Right lung (tissue), 5 donors: ENCODE data around the gene PREX1. TPM values are rescaled to one million over a fixed set of nuclear protein-coding genes. Genes with fewer than 3 reads are reported as not detected.

ENCODE experiments used
- DNase-seq, 2 donors: peaks; one replicate each; pipeline ENCODE4 v3.0.0-alpha.2; 2013
- polyA plus RNA-seq, 5 donors: library from polyadenylated mRNA; unstranded; fragments of 120-200 nt; gene quantifications; one replicate each; pipeline versions ENCODE4 v1.2.1 to v1.2.3, GENCODE V29; 2013; ENCODE audit warnings: inconsistent platforms in 1 of 5, low replicate concordance in 1 of 5; ENCODE audit not compliant: insufficient read length in 5 of 5, insufficient read depth in 1 of 5

The PREX1 gene
- polyA plus RNA-seq, 5 donors, result 17.8 to 29.9 (median 19.7) TPM

DNA sequence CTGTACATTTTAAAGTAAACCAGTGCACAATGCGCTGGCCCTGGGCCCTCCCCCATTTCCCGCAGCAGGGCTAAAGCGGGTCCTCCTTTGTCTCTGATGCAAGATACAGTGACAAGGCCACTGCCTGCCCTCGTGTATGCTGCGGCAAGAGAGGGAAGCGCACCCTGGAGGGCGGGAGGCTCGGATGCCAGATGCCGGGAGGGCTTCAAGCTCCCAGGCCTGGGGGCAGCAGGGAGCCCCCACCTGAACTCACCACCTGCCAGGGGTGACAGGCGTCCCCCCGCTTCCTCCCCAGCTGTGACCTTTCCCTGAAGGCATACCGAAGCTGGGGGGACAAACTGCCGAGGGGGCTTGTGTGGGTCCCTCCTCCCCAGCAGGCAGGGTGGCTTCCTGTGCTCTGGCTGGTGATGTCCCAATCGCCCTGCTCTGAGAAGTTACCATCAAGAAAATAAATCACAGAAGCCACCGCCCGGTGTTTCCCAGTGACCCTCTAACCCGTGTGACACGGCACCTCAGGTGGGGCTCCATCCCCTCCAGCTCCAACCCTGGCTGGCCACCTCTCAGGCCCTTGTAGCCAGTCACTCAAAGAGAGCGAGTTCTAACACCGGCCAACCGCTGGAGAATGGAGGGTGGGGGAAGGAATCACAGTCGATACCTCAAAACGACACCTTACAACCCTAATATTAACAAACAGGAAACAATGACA, 203.3 kb downstream of the PREX1 start:
- DNase-seq, result no peak

DNA sequence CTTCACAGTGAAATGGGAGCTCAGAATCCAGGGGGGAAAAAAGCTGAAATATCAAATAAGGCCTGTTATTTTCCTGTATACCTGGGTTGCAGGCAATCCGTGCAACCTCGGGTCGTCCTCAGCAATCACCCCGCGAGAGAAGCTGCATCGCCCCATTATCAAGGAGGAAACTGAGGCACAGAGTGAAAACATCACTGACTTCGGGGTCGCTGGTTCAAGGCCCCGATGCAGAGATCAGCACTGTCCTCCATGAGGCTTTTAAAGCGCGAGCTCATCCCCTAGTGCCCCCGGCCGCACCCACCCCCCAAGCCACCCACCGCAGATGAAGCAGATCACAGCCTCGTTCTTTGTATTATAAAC, 203.9 kb downstream of the PREX1 start:
- DNase-seq, result no peak

DNA sequence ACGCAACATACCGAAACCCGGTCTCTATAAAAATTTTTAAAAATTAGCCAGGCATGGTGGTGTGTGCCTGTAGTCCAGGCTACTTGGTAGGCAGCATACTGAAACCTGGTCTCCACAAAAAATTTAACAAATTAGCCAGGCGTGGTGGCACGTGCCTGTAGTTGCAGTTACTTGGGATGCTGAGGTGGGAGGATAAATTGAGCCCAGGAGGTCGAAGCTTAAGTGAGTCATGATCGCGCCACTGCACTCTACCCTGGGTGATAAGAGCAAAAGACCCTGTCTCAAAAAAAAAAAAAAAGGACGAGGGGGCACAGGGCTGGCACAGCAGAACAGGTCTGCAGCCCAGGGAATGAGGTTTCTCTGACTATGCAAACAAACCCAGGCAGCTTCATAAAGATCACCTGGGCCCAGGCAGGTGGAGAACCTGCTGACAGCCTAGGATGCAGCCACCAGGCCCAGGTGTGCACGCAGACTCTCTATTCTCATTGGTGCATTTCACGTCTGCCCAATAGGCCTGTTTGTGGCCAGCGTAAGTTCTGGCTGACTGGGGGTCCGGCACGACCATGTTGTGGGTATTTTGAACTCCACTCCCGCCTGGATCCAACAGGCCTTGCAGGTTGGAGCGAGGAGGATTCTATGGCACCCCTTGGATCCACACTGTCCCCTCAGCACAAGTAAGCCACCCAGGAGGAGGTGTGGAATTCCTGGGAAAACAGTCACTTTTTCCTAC, 204.5 kb downstream of the PREX1 start:
- DNase-seq, result no peak

DNA sequence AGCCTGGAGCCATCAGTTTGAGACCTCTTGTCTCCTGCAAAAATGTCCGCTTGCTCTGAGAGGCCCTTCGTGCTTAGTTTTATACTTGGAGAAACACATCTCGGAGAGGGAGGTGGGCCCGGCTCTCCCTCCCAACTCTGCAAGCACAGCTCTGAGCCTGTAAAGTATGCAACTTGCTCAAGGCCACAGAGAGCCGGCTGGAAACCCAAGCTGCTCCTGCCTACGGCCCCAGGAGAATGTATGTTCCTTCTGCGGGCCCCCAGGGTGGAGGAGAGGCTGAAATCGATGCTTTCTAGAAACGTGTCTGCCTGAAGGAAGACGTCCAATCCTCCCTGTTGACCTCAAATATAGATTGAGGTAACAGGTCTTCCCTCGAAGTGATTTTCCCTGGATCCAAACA, 205.4 kb downstream of the PREX1 start:
- DNase-seq, result no peak

DNA sequence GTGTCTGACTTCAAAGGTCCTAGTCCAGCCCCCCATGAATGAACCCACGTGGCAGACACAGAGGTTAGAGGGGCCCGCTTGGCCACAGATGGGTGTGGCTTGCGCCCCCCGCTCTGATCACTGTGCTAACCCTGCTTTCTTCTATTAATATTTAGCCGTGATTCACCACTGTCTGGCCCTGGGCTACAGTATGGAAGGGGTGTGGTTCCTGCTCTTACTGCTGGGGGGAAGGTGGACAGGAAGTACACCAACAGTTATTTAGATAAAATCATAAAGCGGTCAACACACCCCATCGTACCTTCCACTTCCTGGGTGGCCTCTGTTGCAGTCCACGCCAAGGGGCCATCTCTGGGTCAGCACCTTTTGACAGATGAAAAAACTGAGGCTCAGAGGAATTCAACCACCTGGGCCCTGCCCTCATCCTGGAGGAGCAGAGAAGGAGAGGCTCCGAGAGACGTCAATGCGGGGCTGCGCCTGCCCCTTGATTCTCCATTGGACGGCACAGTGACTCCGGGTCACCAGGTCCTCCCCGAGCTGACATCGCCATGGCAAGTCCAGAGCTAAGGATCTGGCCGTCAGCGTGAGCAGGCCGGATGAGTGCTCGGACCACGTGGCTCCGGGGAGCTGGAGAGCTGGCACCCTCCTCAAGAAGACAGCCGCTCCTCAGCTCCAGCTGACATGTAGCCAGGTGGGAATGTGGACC, 206.3 kb downstream of the PREX1 start:
- no peak for DNase-seq

DNA sequence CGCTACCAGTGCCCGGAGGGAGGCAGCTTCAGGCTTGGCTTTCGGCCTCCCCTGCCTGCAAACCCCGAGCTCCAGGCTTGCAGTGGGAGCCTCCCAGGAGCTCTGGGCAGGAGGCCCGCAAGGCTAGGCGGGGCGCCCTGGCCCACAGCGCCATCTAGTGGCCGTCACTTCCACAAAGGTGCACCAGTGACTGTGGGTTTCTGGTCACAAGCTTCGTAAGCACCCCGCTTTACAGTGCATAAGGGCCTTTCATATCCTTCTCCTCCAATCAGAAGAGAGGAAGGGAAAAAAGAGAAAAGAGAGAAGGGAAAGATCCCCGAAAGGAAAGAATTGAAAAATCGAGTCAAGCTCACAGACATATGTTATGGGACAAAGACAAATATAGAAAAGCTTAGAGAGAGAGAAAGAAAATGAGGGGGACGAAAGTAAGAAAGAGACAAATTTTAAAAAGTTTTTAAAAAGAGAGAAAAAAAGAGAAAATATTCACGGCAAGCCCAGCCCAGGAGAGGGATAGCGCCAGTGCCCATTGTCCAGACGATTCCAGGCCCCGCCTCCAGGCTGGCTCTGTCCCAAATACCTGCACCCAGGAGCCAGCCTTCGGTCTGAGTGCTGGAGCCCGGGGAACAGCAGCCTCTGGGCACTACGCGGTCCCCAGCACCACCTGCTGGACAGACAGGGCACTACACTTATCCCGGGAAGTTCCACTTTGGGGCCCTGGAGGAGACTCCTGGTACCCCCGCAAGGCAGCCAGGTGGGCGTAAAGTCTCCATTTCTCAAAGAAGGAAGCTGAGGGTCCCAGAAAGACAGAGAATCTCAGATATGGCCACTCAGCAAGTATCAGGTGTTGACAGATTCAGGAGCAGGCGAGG, 207.1 kb downstream of the PREX1 start:
- DNase-seq, result peak; percentile 71 to 74

DNA sequence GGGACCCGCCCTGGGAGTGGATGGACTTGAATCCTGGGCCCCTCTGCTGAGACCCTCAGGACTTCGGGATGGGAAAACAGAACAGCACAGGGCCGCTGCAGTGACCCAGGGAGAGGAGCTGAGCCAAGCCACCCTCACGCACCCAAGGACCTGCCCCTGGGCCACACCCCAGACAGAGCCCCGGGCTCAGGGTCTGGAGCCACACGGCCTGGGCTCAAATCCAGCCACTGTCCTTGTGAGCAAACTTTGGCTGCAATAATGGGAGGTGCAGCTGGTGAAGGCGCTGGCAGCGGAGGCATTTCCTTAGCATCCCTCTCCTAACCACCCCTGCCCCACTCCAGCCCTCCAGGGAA, 207.7 kb downstream of the PREX1 start:
- DNase-seq, result no peak

DNA sequence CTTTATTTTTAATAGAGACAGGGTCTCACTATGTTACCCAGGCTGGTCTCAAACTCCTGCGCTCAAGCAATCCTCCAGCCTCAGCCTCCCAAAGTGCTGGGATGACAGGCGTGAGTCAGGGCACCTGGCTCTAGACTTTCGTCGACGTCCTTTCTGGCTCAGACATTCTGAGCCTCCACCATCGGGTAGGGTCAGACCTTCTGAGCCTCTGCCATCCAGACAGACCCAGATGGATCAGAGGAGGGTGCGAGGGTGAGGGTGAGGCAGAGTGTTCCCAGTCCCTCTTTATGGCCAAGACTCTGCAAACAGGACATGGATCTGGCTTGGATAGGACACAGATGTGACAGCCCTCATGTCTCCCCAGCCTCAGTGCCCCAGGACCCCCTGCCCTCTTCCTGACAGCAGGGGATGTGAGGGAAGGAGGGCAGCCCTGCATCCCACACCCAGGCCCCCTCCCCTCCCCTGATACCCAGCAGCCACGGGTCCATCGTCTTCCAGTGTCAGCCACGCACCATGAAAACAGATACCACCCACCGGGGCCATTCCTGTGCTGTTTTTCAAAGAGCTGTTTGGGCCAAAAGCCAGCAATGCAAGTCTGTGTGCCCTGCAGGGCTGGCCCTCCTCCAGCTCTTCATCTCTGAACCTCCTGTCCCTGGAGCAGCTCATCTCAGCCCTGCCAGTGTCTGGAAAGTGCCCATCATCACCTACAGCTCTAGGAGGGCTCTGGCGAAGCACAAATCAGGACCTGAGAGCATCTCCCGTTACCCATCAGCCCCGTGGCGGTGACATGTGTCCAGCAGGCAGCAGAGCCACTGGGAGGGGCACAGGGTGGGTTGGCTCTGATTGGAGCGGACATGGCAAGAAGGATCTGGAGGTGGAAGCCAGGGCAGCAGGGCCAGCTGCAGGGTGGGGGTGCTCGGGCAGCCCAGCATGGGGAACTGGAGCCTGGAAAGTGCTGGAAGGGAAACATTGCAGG, 208.4 kb downstream of the PREX1 start:
- no peak for DNase-seq

DNA sequence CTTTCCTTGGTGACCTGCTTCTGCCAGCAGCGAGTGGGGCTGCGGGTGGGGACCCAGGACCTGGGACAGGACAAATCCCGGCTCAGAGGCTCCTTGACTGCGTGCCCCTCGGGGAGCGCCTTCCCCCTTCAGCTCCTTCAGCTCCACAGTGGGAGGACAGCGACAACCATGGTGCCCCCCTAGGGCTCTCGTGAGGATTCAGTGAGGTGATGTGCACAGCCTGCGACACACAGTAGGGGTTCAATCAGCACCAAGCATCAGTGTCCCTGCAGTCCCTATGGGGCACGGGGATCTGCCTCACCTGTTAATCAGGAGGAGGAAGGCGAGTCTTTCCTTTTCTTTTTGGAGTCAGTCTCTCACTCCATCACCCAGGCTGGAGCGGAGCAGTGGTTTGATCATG, 209.2 kb downstream of the PREX1 start:
- DNase-seq, result no peak

DNA sequence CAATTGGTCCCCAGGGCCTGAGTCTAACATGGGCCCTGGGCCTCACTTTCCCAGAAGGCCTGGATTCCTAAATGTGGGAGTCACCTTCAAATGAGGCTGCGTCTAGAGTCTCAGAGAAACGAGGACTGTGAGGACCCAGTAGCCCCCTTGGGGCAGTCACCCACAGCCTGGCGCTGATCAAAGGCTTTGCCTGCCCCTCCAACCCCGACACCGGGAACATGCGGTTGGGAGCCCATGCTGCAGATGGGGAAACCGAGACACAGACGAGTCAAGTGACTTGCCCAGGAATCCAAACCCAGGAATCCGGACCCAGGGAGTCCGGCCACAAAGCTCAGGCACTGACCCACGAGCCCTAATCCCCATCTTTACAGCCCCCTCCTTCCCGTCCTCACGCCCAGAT, 209.7 kb downstream of the PREX1 start:
- no peak for DNase-seq

DNA sequence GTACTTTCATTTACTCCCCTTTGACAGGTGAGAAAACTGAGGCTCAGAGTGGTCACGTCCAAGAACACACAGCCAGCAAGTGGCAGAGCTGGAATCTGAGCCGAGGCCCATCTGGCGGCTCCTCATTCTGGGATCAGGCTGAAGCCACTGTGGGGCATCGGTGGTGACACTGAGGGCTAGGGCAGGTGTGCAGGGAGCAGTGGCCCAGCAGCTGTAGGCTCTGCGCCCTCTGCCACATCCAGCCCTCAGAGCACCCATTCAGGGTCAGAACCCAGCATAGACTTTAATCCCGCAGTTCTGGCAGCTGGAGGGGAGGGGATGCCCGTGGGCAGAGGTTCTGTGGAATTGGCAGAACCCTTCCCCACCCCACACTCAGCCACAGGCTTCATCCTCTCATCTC, 210.3 kb downstream of the PREX1 start:
- DNase-seq, result no peak

DNA sequence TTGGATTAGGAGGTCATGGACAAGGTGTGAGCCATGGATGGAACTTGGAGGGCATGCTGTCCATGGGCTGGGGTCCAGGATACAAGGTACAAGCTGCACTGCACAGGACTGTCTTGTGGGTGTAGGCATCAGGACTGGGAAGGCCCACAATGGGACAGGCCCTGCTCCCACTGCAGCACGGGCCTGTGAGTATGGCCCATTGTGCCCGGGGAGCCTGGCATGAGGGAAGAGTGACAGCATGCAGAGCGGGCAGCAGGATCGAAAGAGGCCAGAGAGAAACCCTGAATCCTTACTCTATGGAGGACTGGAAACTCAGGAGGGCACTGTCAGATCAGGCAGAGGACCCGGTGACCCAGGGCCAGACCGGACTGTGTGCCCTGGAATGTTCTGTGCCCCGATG, 211.3 kb downstream of the PREX1 start:
- DNase-seq, result no peak

DNA sequence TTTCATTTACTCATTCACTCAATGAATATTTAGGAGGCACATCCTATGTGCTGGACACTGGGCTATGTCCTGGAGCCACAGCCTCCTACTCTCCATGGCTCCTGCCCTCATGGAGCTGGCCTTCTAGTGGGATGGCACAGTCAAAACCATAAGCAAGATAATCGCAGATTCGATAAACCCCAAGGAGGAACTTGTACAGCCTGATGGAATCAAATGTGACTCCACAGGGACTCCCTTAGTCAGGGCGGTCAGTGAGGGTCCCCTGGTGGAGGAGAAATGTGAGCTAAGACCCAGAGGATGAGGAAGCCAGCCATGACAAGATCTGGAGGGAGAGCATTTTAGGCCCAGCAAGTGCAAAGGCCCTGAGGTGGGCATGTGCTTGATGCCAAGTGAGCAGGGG, 211.9 kb downstream of the PREX1 start:
- no peak for DNase-seq

DNA sequence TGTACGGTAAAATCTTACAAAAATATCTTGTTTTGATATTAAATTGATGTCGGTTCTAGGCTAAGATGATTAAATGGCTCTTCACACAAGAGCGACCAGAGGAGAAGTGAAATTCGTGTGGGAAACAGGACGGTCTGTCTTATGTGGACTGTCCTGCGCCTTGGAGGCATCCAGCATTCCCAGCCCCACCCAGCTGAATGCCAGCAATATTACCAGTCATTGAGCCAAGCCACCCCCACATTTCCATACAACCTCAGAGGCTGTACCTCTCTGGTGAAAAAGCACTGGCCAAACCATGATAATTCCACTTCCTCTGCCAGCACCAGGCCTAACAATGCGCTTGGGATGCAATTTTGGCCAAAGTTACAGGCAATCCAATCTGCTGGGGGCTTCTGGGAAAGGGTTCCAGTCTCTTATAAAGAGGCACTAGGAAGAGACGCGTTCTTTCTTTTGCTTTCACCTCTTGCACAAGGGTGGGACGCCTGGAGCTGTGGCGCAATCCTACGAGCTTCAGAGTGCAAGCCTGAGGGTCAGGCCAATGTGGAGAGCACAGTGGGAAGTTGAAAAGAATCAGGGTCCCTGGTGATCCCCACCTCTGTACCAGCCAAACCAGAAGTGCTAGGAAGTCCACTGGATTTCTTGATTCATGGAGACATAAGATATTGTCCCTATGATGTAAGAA, 213.1 kb downstream of the PREX1 start:
- no peak for DNase-seq

DNA sequence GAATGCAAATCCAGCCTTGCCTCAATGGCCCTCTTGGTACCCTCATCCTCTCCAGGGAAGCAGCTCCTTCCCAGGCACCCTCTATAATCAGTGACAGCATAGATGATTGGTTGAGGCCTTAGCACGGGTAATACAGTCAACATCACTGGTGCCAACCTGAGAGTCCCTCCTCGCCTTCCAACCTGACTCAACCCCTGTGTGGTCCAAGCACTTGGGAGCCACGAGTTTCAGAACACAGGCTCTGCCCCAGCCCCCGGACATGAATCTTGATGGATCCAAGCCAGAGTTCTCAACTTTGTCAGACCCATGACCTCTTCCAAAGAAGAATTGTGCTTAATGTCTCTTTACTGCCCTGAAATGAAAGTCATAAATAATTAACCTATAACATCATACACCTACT, 213.9 kb downstream of the PREX1 start:
- DNase-seq, result no peak

DNA sequence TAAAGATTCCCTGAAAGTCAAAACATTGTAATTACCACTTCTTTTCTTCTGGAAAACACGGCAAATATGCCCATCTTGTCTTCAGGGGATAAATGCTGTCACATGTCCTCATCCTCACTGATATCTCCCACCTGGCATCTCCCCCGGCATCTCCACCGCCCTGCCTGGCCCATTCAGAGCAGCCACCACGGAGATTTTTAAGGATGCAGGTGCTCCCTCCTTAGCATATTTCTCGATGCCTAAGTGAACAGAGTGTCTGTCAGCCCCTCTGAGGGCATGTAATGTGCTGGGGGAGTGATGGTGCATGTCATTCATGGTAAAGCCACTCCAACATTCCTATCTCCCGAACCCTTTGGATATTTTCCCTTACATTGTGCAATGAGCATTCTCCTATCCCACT, 215.5 kb downstream of the PREX1 start:
- DNase-seq, result no peak

DNA sequence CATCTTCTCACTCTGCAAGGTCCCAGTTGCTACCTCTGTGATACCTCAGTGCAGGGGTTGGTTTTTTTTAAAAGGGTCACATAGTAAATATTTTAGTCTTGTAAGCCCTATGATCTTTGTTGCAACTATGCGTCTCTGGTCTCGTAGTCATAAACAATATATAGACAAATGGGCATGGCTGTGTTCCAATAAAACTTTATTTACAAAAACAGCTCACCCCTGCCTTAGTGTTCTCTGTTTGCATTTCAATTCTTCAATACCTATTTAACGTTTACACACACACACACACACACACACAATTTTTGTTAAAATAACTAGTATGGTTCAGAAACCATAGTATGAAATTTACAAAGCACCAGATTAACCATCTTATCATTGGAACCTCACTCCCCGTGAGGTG, 216.8 kb downstream of the PREX1 start:
- no peak for DNase-seq

DNA sequence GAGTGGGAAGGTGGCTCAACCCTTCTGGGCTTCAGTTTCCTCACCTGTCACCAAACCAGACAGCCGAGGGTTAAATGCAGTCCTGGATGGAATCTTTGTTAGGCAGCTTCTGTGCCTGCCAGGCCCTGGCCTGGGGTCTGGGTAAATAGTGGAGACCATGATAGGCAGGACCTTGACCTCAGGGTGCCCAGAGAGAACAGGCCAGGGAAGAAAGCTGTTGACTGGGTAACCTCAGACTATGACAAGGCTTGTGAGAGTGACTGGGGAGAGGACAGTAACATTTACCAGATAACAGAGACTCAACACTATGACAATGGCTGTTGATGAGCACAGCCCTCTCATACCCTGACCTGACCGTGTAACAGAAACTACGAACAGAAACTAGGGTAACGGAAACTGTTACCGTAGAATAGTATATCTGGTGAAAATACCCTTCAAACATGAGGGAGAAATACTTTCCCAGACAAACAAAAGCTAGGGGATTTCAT, 218.3 kb downstream of the PREX1 start:
- DNase-seq, result no peak

DNA sequence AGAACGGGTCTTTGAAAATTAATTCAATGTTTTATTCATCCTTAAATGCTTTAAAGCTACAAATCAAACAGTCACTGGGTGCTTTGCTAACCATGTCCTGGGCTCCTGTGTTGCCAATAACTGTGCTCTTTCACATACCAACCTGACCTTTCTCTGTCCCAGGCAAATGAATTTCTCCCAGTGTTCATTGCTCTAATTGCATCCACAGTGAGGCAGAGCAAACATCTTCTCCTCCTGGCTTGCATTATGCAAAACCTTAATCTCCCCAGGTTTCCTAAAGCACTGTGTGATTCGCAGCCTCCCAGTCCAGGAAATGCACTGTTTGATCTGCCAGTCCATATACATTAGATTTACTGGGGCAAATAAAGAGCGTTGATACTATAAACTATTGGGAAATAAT, 219.0 kb downstream of the PREX1 start:
- no peak for DNase-seq

DNA sequence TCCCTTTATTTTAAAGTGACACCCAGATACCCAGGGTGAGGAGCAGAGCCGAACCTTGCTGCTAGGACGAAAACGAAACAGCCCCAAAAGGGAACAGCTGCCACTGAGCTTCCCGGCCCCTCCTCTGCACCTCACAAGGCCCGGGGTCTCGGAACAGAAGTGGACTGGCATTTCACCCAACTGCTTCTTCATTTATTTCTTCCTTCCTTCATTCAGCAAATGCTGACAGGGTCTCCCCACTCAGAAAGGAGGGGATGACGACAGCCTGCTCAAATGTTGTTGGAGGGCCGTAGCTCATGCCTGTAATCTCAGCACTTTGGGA, 220.3 kb downstream of the PREX1 start:
- DNase-seq, result no peak
